HepG2 (cell line): ENCODE measurements around the gene DPEP3. TPM values are rescaled to one million over a fixed set of nuclear protein-coding genes. Genes with fewer than 3 reads are reported as not detected.

Source experiments
- AGO1 ChIP-seq: fragments of 200-400 bp; formaldehyde crosslinking; IDR thresholded peaks from 2 replicates; pipeline ENCODE4 v1.6.1; 2017; ENCODE audit warnings: mild to moderate bottlenecking, low read depth, low read length, moderate library complexity; ENCODE audit not compliant: poor library complexity, severe bottlenecking
- CEBPB ChIP-seq: IDR thresholded peaks from 2 replicates; pipeline ENCODE4 v1.6.1; 2011; ENCODE audit warnings: low read depth, low read length, improper control_type of control experiment, borderline replicate concordance
- EED ChIP-seq: sonication (generic); formaldehyde crosslinking; IDR thresholded peaks from 2 replicates; pipeline ENCODE4 v1.5.0; 2020; ENCODE audit warnings: mild to moderate bottlenecking, missing genetic modification reagents
- FOSL1 ChIP-seq: sonication (generic); formaldehyde crosslinking; IDR thresholded peaks from 2 replicates; pipeline ENCODE4 v1.9.0; 2021; ENCODE audit warnings: missing genetic modification reagents, borderline replicate concordance
- SETDB1 ChIP-seq: sonication (generic); formaldehyde crosslinking; IDR thresholded peaks from 2 replicates; pipeline ENCODE4 v1.5.1; 2020; ENCODE audit warnings: missing genetic modification reagents, mild to moderate bottlenecking, borderline replicate concordance
- SOX13 ChIP-seq, 3 experiments: fragments of 450-650 bp in 1 of 3; sonication (generic) in 1 of 3; formaldehyde crosslinking in 1 of 3; IDR thresholded peaks in 2 of 3; conservative IDR thresholded peaks in 1 of 3; 2 replicates each; pipeline versions ENCODE4 v1.5.0 to v1.6.1; 2016 to 2020; ENCODE audit warnings: antibody characterized with exemption in 1 of 3, mild to moderate bottlenecking in 1 of 3, missing compliant biosample characterization in 1 of 3, missing genetic modification reagents in 1 of 3, moderate library complexity in 1 of 3
- SRSF1 ChIP-seq: fragments of 200-400 bp; formaldehyde crosslinking; optimal IDR thresholded peaks from 2 replicates; pipeline ENCODE3; 2017; ENCODE audit warnings: mild to moderate bottlenecking, low read depth, low read length, moderate library complexity
- TOPORS ChIP-seq: sonication (generic); formaldehyde crosslinking; IDR thresholded peaks from 2 replicates; pipeline ENCODE4 v1.8.0; 2023; ENCODE audit warnings: mild to moderate bottlenecking, missing genetic modification reagents
- ZBTB3 ChIP-seq: sonication (generic); formaldehyde crosslinking; IDR thresholded peaks from 2 replicates; pipeline ENCODE4 v1.4.0; 2020; ENCODE audit warnings: low read depth, mild to moderate bottlenecking, moderate library complexity, missing genetic modification reagents, borderline replicate concordance
- ZNF224 ChIP-seq: sonication (generic); formaldehyde crosslinking; IDR thresholded peaks from 2 replicates; pipeline ENCODE4 v1.5.0; 2020; ENCODE audit warnings: mild to moderate bottlenecking, missing genetic modification reagents
- ZNF557 ChIP-seq: sonication (generic); formaldehyde crosslinking; IDR thresholded peaks from 2 replicates; pipeline ENCODE4 v1.4.0; 2020; ENCODE audit warnings: missing genetic modification reagents
- ZNF766 ChIP-seq: sonication (generic); formaldehyde crosslinking; IDR thresholded peaks from 2 replicates; pipeline ENCODE4 v1.5.0; 2020; ENCODE audit warnings: missing genetic modification reagents, borderline replicate concordance
- ZNF775 ChIP-seq: sonication (generic); formaldehyde crosslinking; IDR thresholded peaks from 2 replicates; pipeline ENCODE4 v1.4.0; 2020; ENCODE audit warnings: missing genetic modification reagents, mild to moderate bottlenecking, moderate library complexity, borderline replicate concordance
- ZSCAN25 ChIP-seq: sonication (generic); formaldehyde crosslinking; IDR thresholded peaks from 2 replicates; pipeline ENCODE4 v1.8.0; 2022; ENCODE audit warnings: mild to moderate bottlenecking, missing genetic modification reagents
- polyA plus RNA-seq, 8 experiments: library from polyadenylated mRNA; depleted of rRNA in 3 of 8; stranded (reverse) in 7 of 8; unstranded in 1 of 8; fragments of >200 nt; fragmentation: Illumina TruSeq in 4 of 8; extraction: Trizol in 4 of 8; gene quantifications; 2 replicates each; pipeline versions ENCODE4 v1.2.1 to v1.2.3, GENCODE V29; 2011 to 2016; ENCODE audit warnings: low read depth in 4 of 8, missing spikeins in 1 of 8, mixed read lengths in 1 of 8; ENCODE audit not compliant: insufficient read depth in 1 of 8
- total RNA-seq, 5 experiments: library from RNA; depleted of rRNA; stranded (reverse); fragments of >200 nt; fragmentation: Illumina TruSeq; extraction: Trizol; gene quantifications; 2 replicates each; pipeline ENCODE4 v1.2.3, GENCODE V29; 2016; ENCODE audit warnings: low read depth in 1 of 5
- TF ChIP-seq, protein P1 (sequence below): sonication (generic); formaldehyde crosslinking; IDR thresholded peaks from 2 replicates; pipeline ENCODE4 v1.5.1; 2020; ENCODE audit warnings: missing genetic modification reagents, mild to moderate bottlenecking, borderline replicate concordance
- TF ChIP-seq, protein P2 (sequence below): sonication (generic); formaldehyde crosslinking; IDR thresholded peaks from 2 replicates; pipeline ENCODE4 v1.5.0; 2020; ENCODE audit warnings: mild to moderate bottlenecking, missing genetic modification reagents
- TF ChIP-seq, protein P3 (sequence below): sonication (generic); formaldehyde crosslinking; IDR thresholded peaks from 2 replicates; pipeline ENCODE4 v1.4.0; 2020; ENCODE audit warnings: missing genetic modification reagents
- TF ChIP-seq, protein P4 (sequence below): sonication (generic); formaldehyde crosslinking; IDR thresholded peaks from 2 replicates; pipeline ENCODE4 v1.4.0; 2020; ENCODE audit warnings: low read depth, missing genetic modification reagents

Gene DPEP3
- total and polyA plus RNA-seq, 2 of the 13 experiments (the other 11 are each of a cell fraction or from before 2014, with no cell fraction given): not detected

DNA sequence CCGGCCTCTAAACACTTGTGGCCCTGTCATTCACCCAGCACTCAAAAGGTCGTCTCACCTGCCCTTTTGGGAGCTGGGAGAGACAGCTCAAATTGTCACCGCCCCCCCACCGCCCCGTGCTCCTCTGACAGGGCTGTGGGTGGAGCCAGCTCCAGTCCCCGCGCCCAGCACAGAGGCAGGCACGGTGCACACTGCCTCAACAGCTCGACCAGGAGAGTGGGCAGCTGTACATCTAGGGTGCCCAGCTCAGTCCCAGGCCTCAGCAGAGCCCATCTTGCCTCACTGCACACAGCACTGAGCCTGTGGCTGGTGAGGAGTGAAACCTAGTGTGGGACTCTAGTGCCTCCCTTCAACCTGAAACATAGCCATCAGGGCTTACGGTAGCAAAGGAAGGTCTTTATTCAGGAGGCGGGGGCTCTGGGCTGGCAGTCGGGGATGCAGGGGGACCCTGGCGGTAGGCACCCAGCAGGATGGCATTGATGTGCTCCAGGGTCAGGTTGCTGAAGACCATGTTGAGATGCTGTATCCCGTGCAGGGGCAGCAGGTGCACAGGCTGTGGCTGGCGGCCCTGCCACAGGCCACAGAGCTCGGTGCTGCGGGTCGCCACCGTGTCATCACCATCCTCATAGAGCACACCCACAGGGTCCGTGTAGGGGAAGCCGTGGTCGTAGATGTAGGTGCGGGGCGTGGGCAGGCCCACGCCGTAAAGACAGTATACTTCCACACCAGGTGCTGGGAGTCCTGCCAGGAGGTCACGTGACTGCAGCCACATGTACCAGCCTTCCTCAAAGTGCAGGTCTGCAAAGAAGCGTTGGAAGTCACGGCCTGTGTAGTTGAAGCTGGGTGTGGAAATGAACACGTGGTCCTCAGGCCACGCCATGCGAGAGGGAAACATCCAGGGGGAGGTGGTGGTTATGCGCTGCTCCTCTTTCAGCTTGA is 40.5 kb downstream of the DPEP3 start (continued):
- TF ChIP-seq, protein P1, sequence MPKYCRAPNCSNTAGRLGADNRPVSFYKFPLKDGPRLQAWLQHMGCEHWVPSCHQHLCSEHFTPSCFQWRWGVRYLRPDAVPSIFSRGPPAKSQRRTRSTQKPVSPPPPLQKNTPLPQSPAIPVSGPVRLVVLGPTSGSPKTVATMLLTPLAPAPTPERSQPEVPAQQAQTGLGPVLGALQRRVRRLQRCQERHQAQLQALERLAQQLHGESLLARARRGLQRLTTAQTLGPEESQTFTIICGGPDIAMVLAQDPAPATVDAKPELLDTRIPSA (CRISPR knock-in tag): no peak
- TF ChIP-seq EED (CRISPR knock-in tag): 0 out of 2 replicates have a peak, but pooled peaks have one; percentile 15
- TF ChIP-seq SETDB1 (CRISPR knock-in tag): no peak
- TF ChIP-seq TOPORS: 0 out of 2 replicates have a peak, but pooled peaks have one; percentile 75
- TF ChIP-seq, protein P2, sequence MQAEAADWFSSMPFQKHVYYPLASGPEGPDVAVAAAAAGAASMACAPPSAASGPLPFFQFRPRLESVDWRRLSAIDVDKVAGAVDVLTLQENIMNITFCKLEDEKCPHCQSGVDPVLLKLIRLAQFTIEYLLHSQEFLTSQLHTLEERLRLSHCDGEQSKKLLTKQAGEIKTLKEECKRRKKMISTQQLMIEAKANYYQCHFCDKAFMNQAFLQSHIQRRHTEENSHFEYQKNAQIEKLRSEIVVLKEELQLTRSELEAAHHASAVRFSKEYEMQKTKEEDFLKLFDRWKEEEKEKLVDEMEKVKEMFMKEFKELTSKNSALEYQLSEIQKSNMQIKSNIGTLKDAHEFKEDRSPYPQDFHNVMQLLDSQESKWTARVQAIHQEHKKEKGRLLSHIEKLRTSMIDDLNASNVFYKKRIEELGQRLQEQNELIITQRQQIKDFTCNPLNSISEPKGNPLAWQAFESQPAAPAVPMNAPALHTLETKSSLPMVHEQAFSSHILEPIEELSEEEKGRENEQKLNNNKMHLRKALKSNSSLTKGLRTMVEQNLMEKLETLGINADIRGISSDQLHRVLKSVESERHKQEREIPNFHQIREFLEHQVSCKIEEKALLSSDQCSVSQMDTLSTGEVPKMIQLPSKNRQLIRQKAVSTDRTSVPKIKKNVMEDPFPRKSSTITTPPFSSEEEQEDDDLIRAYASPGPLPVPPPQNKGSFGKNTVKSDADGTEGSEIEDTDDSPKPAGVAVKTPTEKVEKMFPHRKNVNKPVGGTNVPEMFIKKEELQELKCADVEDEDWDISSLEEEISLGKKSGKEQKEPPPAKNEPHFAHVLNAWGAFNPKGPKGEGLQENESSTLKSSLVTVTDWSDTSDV (CRISPR knock-in tag): 0 out of 2 replicates have a peak, but pooled peaks have one; percentile 58
- no peak for TF ChIP-seq SRSF1
- TF ChIP-seq ZNF224 (CRISPR knock-in tag): no peak
- TF ChIP-seq, protein P3, sequence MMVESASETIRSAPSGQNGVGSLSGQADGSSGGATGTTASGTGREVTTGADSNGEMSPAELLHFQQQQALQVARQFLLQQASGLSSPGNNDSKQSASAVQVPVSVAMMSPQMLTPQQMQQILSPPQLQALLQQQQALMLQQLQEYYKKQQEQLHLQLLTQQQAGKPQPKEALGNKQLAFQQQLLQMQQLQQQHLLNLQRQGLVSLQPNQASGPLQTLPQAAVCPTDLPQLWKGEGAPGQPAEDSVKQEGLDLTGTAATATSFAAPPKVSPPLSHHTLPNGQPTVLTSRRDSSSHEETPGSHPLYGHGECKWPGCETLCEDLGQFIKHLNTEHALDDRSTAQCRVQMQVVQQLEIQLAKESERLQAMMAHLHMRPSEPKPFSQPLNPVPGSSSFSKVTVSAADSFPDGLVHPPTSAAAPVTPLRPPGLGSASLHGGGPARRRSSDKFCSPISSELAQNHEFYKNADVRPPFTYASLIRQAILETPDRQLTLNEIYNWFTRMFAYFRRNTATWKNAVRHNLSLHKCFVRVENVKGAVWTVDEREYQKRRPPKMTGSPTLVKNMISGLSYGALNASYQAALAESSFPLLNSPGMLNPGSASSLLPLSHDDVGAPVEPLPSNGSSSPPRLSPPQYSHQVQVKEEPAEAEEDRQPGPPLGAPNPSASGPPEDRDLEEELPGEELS: no peak
- no peak for TF ChIP-seq ZNF766 (CRISPR knock-in tag)
- TF ChIP-seq AGO1: peak; percentile 91
- TF ChIP-seq ZSCAN25 (CRISPR knock-in tag): no peak
- no peak for TF ChIP-seq SOX13 (IDR thresholded peaks at IDR 0.05)
- no peak for TF ChIP-seq SOX13 (CRISPR knock-in tag; conservative IDR thresholded peaks at IDR 0.05 in 1 of 2, IDR thresholded peaks at IDR 0.05 in 1 of 2)
- TF ChIP-seq ZNF557 (CRISPR knock-in tag): no peak
- TF ChIP-seq, protein P4, sequence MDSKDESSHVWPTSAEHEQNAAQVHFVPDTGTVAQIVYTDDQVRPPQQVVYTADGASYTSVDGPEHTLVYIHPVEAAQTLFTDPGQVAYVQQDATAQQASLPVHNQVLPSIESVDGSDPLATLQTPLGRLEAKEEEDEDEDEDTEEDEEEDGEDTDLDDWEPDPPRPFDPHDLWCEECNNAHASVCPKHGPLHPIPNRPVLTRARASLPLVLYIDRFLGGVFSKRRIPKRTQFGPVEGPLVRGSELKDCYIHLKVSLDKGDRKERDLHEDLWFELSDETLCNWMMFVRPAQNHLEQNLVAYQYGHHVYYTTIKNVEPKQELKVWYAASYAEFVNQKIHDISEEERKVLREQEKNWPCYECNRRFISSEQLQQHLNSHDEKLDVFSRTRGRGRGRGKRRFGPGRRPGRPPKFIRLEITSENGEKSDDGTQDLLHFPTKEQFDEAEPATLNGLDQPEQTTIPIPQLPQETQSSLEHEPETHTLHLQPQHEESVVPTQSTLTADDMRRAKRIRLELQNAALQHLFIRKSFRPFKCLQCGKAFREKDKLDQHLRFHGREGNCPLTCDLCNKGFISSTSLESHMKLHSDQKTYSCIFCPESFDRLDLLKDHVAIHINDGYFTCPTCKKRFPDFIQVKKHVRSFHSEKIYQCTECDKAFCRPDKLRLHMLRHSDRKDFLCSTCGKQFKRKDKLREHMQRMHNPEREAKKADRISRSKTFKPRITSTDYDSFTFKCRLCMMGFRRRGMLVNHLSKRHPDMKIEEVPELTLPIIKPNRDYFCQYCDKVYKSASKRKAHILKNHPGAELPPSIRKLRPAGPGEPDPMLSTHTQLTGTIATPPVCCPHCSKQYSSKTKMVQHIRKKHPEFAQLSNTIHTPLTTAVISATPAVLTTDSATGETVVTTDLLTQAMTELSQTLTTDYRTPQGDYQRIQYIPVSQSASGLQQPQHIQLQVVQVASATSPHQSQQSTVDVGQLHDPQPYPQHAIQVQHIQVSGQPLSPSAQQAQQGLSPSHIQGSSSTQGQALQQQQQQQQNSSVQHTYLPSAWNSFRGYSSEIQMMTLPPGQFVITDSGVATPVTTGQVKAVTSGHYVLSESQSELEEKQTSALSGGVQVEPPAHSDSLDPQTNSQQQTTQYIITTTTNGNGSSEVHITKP (CRISPR knock-in tag): no peak
- TF ChIP-seq CEBPB: no peak
- TF ChIP-seq ZBTB3 (CRISPR knock-in tag): no peak
- no peak for TF ChIP-seq FOSL1 (CRISPR knock-in tag)
- no peak for TF ChIP-seq ZNF775 (CRISPR knock-in tag)
